ENCODE data around the gene RAD51AP1.
"Not testable (repeated sequence)": the region's sequence is repeated elsewhere in the genome, so short reads cannot be mapped to it uniquely, and the experiment has no call there.

RAD51AP1 gene

DNA sequence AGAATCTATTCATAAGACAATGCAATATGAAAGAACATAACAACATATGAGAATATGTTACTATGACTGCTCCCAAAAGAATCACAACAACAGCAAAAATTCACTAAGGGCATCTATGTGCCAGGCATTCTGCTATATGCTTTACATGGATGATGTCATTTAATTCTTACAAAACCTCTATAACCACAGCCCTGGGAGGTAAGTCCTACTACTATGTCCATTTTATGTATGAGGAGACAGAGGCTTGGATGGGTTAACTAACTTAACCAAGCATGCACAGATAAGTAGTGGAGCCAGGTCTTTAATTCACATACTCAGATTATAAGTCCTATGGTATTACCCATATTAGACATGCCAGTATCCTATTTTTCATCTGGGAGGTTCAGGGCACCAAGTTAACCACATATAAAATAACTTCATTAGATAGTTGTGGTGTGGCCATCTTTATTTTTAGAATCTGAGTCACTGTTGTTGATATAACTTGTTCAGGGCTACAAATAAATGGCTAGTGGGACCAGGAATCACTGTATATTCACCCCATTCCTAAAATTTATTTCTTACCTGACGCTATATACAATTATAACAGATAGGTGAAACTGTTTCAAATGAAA lies 33.2 kb upstream of the RAD51AP1 start:
- DNase-seq (ENCODE audit: low spot score) = no peak
- TF ChIP-seq, protein P1, sequence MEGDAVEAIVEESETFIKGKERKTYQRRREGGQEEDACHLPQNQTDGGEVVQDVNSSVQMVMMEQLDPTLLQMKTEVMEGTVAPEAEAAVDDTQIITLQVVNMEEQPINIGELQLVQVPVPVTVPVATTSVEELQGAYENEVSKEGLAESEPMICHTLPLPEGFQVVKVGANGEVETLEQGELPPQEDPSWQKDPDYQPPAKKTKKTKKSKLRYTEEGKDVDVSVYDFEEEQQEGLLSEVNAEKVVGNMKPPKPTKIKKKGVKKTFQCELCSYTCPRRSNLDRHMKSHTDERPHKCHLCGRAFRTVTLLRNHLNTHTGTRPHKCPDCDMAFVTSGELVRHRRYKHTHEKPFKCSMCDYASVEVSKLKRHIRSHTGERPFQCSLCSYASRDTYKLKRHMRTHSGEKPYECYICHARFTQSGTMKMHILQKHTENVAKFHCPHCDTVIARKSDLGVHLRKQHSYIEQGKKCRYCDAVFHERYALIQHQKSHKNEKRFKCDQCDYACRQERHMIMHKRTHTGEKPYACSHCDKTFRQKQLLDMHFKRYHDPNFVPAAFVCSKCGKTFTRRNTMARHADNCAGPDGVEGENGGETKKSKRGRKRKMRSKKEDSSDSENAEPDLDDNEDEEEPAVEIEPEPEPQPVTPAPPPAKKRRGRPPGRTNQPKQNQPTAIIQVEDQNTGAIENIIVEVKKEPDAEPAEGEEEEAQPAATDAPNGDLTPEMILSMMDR (IDR thresholded peaks at IDR 0.05; ENCODE audit: extremely low read depth, insufficient read depth, missing control alignments) = no peak
- in situ Hi-C loops (cut with MboI; ENCODE audit: low pct_unique_long_range_greater_than_20kb, low sequenced_read_pairs, unreplicated experiment) = no loop called here

DNA sequence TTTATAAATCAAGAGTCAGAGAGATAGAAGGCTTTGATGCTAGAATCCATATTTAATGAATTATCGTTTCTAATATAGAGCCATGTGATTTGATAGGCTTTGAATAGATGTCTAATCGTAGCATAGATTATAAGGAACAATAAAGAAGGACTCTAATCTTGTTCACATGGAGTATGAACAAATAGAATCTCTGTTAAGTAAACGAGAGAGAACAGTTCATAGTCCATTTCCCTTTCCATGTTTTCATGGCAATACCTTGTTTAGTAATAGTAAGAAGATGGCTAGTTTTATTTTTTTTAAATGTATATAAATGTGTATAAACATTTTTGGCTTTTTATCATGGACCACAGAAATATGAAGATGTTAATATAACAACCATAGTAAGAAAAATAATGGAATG lies 32.3 kb upstream of the RAD51AP1 start:
- no peak for DNase-seq (ENCODE audit: low spot score)
- TF ChIP-seq, protein P1 (IDR thresholded peaks at IDR 0.05; ENCODE audit: extremely low read depth, insufficient read depth, missing control alignments) = no peak
- in situ Hi-C loops (cut with MboI; ENCODE audit: low pct_unique_long_range_greater_than_20kb, low sequenced_read_pairs, unreplicated experiment) = no loop called here

DNA sequence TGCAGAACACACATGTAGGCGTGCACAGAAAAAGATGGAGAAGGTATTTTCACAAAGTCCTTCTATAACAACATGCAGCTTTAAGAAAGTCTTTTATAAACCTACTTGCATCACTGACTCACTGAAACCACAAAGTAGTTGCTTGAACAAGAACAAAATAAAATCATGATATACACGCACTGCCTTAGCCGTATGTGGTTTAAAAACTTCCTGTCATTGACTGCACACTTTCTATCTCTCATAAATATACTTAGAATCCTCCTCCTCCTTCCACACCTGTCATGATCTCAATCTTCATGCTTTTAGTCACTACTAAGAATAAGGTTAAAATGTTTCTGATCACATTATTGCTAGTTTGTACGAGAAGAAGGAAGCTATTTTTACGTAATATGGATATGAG lies 31.8 kb upstream of the RAD51AP1 start:
- TF ChIP-seq, protein P1 (IDR thresholded peaks at IDR 0.05; ENCODE audit: extremely low read depth, insufficient read depth, missing control alignments) = no peak
- DNase-seq (ENCODE audit: low spot score) = peak; percentile 82
- in situ Hi-C loops (cut with MboI; ENCODE audit: low pct_unique_long_range_greater_than_20kb, low sequenced_read_pairs, unreplicated experiment) = no loop called here

DNA sequence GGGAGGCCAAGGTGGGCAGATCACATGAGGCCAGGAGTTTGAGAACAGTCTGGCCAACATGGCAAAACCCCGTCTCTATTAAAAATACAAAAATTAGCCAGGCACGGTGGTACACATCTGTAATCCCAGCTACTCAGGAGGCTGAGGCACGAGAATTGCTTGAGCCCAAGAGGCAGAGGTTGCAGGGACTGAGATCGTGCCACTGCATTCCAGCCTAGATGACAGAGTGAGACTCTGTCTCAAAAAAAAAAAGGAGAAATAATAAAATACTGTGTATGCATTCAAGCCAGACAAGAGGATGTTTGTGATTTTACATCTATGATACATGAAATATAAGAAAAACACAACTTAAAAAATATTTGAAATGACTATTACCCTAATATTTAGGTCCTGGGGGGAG lies 30.2 kb upstream of the RAD51AP1 start:
- in situ Hi-C loops (cut with MboI; ENCODE audit: low pct_unique_long_range_greater_than_20kb, low sequenced_read_pairs, unreplicated experiment); DNase-seq (ENCODE audit: low spot score): not testable (repeated sequence)

DNA sequence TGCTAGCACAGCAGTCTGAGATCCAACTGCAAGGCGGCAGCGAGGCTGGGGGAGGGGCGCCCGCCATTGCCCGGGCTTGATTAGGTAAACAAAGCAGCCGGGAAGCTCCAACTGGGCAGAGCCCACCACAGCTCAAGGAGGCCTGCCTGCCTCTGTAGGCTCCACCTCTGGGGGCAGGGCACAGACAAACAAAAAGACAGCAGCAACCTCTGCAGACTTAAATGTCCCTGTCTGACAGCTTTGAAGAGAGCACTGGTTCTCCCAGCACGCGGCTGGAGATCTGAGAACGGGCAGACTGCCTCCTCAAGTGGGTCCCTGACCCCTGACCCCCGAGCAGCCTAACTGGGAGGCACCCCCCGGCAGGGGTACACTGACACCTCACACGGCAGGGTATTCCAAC lies 29.4 kb upstream of the RAD51AP1 start:
- DNase-seq (ENCODE audit: low spot score); in situ Hi-C loops (cut with MboI; ENCODE audit: low pct_unique_long_range_greater_than_20kb, low sequenced_read_pairs, unreplicated experiment): not testable (repeated sequence)

DNA sequence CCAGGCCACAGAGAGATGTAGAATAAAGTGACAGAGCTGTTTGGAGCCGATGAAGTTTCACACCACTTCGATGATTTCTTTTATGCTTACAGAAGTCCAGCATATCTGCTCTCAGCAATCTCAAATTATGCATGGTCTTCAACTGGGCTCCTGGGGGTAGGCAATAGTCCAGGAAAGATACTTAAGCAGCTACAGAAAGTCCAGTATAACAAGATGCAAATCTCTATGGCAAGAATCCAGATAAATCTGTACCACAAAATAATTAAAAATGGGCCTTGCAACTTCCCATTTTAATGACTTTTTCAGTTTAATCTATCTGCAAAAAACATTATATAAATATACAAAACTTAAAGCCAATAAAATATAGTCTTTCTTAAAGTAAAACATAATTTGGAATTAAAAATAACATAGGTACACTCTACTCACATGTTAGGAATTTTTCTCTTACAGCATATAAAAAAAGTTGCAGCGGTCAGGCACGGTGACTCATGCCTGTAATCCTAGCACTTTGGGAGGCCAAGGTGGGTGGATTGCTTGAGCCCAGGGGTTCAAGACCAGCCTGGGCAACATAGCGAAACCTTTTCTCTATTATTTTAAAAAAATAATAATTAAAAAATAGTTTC lies 20.5 kb upstream of the RAD51AP1 start:
- in situ Hi-C loops (cut with MboI; ENCODE audit: low pct_unique_long_range_greater_than_20kb, low sequenced_read_pairs, unreplicated experiment) = no loop called here
- DNase-seq (ENCODE audit: low spot score) = no peak
- TF ChIP-seq, protein P1 (IDR thresholded peaks at IDR 0.05; ENCODE audit: extremely low read depth, insufficient read depth, missing control alignments) = no peak

DNA sequence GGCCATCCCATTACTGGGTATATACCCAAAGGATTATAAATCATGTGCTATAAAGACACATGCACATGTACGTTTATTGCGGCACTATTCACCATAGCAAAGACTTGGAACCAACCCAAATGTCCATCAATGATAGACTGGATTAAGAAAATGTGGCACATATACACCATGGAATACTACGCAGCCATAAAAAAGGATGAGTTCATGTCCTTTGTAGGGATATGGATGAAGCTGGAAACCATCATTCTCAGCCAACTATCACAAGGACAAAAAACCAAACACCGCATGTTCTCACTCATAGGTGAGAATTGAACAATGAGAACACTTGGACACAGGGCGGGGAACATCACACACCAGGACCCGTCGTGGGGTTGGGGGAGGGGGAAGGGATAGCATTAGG lies 15.2 kb upstream of the RAD51AP1 start:
- in situ Hi-C loops (cut with MboI; ENCODE audit: low pct_unique_long_range_greater_than_20kb, low sequenced_read_pairs, unreplicated experiment) = loop anchor here (10.0 kb wide), 1 partner anchor 109 kb away; no protein-coding TSS in a partner anchor
- not testable (repeated sequence) for DNase-seq (ENCODE audit: low spot score)

DNA sequence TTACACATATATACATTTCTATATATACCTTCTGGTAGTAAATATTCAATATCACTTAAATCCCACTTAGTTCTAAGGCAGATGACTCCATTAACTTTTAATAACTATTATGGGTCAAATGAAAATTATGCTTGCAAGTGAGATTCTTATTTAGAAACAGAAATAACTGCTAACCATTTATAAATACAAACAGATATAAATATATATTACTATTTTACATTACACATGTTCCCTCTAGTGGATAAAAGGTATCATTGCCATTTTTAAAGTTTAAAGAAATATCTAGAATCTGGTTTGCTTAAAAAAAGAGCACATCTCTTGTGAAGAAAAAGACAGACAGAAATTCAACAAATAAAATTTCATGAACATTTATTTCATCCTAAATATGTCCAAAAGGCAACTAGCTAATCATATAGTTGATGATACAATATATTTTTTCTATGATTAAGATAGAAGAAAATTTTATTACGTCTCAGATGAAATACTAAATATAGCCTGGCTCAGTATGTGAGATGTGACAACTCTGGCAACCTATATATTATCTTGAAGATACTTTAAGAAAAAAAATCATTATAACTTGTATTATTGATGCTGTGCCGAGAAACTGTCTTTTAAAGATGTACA lies 11.7 kb upstream of the RAD51AP1 start:
- in situ Hi-C loops (cut with MboI; ENCODE audit: low pct_unique_long_range_greater_than_20kb, low sequenced_read_pairs, unreplicated experiment) = loop anchor here (10.0 to 25.0 kb wide), 2 partner anchors 112 to 640 kb away; no protein-coding TSS in a partner anchor
- TF ChIP-seq, protein P1 (IDR thresholded peaks at IDR 0.05; ENCODE audit: extremely low read depth, insufficient read depth, missing control alignments) = peak; percentile 37
- DNase-seq (ENCODE audit: low spot score) = no peak

Data from GM13977 (cell line).